Stimulated activated CD4-positive, alpha-beta T cell treated with anti-CD3 and anti-CD28 coated beads, TNF-alpha, amount 100 ng/mL, for 1 hour (primary cell): ENCODE measurements around the gene HOXB3.

ENCODE experiments used
- DNase-seq, 3 donors: peaks; one replicate each; pipeline ENCODE4 v3.0.0-alpha.2; 2020; ENCODE audit warnings: low read depth in 3 of 3, low spot score in 1 of 3

Gene HOXB3

GRCh38 chr17:48504953-48505352 lies 85.1 kb downstream of the HOXB3 start:
- no peak for DNase-seq

- DNase-seq: no peak
Measured at GRCh38 chr17:48503747-48504146, 86.3 kb downstream of the HOXB3 start.

- DNase-seq: no peak
Measured at GRCh38 chr17:48502901-48503300, 87.1 kb downstream of the HOXB3 start.

GRCh38 chr17:48502312-48502711 lies 87.7 kb downstream of the HOXB3 start:
- DNase-seq: no peak

GRCh38 chr17:48500435-48501426 lies 89.3 kb downstream of the HOXB3 start:
- DNase-seq: no peak

GRCh38 chr17:48499735-48500434 lies 90.2 kb downstream of the HOXB3 start:
- no peak for DNase-seq

- no peak for DNase-seq
Measured at GRCh38 chr17:48499248-48499647, 90.8 kb downstream of the HOXB3 start.
